Measurements from ENCODE around the gene PLPP7.
"Not testable (repeated sequence)": the region's sequence is repeated elsewhere in the genome, so short reads cannot be mapped to it uniquely, and the experiment has no call there.

The PLPP7 gene

GRCh38 chr9:131266266-131267229 lies 23.0 kb upstream of the PLPP7 start:
- DNase-seq (ENCODE audit: low read depth): no peak

DNA sequence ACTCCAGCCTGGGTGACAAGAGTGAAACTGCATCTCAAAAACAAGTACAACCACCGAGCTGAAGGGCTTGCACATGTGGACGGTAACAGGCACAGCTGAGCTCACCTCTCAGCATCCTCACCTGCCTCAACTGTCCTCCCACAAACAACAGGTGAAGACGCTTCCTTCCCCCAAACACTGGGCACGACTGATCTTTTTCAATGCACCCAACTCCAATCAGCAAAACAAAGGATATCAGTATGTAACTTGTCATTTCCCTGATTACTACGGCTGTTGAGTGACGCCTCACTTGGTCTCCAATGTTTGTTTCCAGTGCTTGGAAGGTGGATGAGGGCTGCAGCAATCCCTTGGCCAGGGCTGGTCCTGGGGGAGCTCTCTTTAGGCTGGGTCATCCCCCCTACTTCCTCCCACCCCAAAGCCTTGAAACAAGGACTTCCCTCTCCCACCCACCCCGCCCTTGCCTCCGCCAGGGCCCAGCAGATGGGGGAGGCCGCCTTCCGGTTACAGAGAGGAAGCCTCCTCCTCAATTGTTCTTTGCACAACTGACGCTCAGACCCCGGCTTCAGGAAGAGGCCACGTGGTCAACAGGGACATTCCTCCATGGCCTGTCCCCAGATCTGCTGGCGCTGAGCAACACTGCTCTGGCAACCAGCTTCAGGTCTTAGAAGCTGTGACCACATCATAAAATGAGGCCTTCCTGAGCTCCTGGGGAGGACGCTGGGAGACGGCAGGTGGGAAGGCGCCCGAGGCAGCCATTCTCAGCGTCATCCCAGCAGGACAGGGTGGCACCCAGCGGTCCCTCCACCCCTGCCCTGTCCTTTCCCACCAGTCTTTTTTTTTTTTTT lies 19.1 kb upstream of the PLPP7 start:
- no peak for DNase-seq (ENCODE audit: low read depth)

- DNase-seq (ENCODE audit: low read depth): not testable (repeated sequence)
Observed at GRCh38 chr9:131271016-131271273, 18.6 kb upstream of the PLPP7 start.

GRCh38 chr9:131271506-131271931 lies 18.0 kb upstream of the PLPP7 start:
- no peak for DNase-seq (ENCODE audit: low read depth)

GRCh38 chr9:131272212-131272611 lies 17.3 kb upstream of the PLPP7 start:
- DNase-seq (ENCODE audit: low read depth): no peak

GRCh38 chr9:131273146-131273855 lies 16.2 kb upstream of the PLPP7 start:
- DNase-seq (ENCODE audit: low read depth): no peak

DNA sequence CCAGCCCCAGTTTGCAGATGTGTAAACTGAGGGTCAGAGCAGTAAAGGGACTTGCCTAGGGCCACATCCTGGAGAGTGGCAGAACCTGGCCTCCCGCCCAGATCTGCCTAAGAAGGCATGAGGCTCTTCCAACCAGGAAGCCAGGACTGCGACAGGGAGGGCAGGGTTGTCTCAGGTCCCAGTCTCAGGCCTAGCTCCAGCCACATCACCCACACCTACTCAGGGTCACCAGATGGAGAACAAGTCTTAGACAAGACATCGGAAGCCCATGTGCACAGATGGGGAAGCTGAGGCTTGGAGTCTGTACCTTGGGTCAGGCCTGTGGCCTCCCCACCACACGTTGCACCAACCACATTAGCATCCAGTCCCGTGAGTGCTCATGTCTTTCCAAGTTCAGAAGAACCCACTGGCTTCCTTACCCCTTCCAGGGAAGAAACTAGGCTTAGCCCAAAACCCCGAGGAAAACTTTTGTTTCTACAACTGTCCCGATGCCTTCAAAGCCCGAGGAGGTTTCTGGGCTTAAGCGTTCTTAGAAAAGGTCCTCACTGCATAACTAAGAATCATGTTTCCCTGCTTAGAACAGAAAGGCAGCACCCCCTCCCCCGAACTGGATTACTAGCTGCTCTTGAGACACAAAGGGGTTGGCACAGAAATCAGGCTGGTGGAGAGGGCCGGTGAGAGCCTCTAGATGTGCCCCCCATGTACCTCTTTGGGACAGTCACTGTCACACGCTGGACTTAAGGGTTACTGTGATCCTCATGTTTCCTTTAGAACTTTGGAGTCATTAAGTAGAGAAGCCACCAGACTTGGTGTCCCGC lies 15.5 kb upstream of the PLPP7 start:
- no peak for DNase-seq (ENCODE audit: low read depth)

DNA sequence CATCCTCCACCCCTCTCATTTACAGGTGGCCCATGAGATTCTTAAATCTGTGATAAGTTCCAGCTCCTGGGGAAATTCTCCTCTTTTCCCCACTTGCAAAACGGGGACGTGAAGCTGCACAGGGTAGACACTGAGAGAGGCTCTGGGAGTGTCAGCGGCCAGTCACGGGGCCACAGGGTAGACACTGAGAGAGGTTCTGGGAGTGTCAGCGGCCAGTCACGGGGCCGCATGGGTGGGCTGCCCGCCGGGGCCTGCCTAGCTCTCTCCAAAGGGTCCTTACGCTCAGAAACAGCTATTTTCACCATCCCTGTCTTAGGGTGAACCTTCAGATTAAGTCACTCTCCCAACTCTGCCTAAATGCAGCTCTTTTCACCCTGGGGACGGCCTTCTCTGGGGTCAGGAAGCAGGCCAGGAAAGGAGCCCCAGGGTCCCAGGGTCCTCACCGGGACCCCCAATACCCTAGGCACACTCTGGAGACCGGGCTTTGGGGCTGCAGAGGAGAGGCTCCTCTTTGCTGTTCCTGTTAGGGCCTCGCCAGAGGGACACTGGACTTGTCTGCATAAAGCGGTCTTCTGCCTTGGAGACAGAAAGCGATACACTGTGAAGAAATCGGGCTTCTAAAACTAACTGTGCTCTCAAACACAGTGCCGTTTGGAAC lies 14.7 kb upstream of the PLPP7 start:
- no peak for DNase-seq (ENCODE audit: low read depth)

GRCh38 chr9:131275332-131276093 lies 14.0 kb upstream of the PLPP7 start:
- DNase-seq (ENCODE audit: low read depth): no peak

DNA sequence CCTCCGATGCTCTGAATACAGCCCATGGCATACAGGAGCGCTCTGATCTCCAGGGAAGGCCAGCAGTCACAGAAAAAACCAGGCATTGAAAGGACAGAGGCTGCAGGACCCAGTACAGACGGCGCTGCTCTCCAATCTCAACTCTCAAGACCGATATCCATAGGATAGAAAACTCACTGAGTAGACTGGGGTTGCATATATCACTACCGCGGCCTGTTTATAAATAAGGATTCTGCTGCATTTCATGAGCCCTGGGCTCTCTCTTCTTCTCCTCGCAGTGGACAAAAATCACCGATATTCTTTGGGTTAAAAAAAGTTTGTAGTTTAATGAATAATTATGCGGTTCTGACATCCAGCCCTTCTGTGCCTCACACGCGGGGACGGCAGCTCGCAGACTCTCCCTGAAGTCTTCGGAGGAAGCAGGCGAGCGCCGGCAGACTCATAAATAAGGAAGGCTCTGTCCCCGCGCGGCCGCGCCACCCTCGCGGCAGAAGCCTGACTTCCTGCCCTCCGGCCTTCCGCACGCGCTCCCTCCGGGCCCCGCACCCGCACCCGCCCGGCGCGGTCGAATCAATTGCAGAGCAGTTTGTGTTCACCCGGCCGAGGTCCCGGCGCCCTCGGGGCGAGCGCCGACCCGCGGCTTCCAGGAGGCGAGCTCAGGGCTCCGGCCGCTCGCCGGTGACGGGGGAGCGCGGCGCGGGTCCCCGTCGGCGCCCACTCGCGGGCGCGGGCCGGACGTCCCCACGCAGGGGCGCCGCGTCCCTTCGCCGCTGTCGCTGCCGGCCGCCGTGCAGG lies 13.2 kb upstream of the PLPP7 start, which contains the start of gene FAM78A:
FAM78A (minus strand) TSS at position 417 of the 795 bp plus-strand sequence; CDS start at position 86, 331 bp downstream.
- no peak for DNase-seq (ENCODE audit: low read depth)

GRCh38 chr9:131276891-131277286 lies 12.6 kb upstream of the PLPP7 start:
- DNase-seq (ENCODE audit: low read depth): no peak

DNA sequence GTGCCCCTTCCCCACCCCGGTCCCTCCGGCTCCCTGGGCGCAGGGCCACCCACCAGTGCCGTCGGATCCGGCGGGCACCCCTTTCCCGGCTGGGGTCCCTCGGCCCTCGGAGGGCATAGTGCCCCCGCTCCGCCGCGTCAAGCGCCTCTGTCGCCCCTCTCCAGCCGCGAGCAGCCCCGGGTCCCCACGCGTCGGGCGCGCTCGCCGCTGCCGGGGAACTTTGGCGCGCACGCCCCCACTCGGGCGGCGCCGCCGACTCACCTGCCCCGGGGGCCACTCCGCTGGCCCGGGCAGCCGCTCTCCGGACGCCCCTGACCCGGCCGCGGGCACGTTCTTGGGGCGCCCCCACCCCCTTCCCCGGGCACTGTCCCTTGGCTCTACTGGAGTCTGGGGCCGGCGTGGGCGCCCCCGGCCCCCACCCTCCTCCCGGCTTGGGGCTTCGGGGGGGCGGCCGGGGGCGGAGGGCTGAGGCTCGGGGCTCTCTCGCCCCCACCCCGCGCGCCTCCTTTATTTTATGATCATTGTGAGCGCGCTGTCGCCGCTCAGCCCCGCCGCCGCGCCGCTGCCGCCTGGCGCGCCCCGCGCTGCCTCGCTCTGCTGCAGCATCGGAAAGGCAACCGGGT lies 12.1 kb upstream of the PLPP7 start:
- DNase-seq (ENCODE audit: low read depth): no peak

DNA sequence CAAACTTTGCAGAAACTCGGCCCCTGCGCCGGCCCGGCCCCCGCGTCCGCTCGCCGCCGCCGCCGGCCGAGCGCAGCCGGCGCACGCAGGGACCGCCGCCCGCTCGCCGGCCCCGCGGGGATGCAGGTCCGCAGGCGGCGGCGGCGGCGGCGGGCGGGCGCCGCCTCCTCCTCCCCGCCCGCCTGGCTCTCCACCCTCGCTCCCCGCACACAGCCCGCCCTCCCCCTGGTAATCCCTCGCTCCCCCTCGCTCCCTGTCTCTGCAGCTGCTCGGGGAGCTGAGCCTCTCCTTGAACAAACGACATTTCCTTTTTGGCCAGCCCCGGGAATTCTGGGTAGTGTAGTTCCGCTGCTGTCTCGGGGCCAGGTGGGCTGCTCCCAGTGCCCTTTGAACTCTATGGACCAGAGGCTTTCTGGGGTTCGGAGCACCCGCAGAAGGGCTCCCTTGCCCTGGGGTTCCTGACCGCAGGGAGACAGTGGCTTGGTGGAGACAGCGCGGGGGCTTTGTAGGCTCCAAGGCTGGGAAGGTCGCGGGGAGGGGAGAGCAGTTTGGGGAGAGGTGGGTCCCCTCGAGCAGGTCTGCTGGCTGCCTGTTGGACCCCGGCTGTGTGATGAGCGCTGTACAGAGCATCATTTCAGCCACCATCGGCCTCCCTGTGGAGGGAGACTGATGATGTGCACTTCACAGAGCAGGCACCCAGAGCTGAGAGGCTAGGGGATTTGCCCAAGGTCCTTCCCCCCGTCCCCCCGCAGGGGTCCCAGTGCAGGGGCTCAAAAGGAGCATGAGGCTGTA lies 11.4 kb upstream of the PLPP7 start:
- DNase-seq (ENCODE audit: low read depth): peak; percentile 59

GRCh38 chr9:131278702-131279111 lies 10.8 kb upstream of the PLPP7 start:
- DNase-seq (ENCODE audit: low read depth): no peak

DNA sequence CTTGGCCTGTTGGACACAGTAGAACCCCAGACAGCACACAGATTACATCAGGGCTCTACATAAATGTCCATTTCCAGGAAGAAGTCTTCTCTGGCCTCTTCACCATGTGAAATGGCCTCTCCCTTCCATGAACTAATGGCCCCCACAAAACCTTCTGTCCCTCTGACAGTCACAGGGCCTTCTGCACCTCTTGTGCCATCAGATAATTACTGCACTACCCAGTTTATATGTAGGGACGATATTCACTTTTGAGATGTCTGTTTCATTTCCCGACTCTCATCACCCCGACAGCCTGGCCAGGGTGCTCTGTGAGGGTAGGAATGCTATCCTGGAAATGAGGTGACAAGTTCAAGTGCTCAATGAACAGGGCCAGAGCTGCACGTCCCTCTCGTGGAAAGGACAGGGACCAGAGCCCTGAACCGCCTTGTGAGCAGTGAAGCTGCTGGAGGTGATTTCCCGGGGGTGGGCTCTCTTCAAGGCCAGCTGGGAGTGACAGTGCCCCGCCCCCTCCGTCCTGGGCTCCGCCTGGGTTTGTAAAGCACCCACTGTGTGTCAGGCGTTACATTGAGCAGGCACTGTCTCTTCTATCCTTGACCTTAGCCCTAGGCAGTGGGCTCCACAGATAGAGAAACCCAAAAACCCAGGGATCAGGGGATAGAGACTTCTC lies 10.2 kb upstream of the PLPP7 start:
- DNase-seq (ENCODE audit: low read depth): no peak

DNA sequence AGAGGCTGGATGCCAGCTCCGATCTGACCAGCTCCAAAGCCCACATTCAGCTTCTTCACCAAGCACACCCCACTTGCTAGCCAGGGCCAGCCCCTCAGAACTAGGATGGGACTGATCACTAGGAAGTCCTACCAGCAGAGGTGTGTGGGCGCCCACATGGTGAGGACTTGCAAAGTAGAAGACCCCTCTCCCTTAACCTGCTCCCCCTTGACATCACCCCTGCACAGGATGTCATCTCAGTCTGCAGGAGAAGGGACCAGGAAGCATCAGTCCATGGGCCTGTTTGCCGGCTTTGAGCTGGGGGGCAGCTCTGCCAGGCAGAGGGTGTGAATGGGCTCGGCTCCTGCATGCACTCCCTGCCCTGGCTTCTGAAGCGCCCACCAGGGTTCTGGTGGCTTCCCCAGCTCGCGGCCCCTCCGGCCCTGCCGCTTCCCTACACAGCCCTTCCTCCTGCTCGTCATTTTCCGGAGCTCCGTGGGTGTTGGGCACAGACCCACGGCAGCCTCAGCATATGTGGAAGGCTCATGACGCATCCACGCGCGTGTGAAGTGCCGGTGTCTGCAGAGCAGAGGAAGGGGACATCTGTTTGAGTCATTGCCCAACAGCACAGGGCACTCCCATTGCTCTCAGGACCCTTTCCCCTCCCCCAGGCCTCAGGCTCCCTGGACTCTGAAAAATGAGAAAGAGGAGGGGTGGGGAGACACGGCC lies 9.5 kb upstream of the PLPP7 start:
- no peak for DNase-seq (ENCODE audit: low read depth)

GRCh38 chr9:131280660-131281059 lies 8.9 kb upstream of the PLPP7 start:
- no peak for DNase-seq (ENCODE audit: low read depth)
